ENCODE measurements around the gene PNISR.

The PNISR gene

DNA sequence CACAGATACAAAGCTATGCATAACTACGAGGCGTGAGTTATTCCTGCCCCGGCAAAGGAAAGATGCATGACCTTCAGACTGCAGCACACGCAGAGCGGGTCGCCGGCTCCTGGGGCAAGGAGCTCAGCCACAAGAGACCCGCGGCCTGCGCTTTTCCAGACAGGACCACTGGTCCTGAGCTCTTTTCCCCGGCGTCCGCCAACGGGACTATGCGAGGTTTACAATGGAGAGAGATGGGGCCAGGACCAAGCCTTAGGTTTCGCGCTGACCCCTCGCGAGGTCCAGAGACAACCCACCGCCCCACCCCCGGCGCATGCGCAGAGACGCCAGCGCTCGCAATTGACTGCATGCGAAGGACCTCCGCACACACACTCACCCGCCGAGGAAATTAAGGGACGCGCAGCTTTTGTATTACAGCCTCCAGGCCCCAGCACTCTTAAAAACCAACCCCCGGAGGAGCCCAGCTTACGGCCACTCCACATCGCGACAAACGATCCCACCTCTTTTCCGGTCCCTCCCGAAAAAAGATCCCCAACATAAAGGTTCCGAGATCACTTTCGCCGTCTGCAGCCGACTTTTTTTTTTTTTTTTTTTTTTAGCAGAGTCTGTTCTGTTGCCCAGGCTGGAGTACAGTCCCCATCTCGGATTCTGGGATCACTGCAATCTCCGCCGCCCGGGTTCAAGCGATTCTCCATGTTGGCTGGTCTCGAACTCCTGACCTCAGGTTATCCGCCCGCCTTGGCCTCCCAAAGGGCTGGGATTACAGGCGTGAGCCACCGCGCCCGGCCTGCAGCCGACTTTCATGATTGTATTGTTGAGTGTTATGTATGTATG lies 31.2 kb downstream of the PNISR start, which contains the start of gene COQ3:
Gene COQ3 (minus strand): TSS at position 498 of the 834 bp plus-strand sequence. CDS start 16 bp downstream, at position 482.
- peak; percentile 93 for ATAC-seq
- TF ChIP-seq ZFP30 (CRISPR knock-in tag; IDR thresholded peaks at IDR 0.05) (no peak), TOX (CRISPR knock-in tag; IDR thresholded peaks at IDR 0.05; ENCODE audit: borderline replicate concordance) (no peak), ISL1 (CRISPR knock-in tag; IDR thresholded peaks at IDR 0.05) (no peak), ZNF70 (CRISPR knock-in tag; IDR thresholded peaks at IDR 0.05) (no peak; the same call in 1 of the 2 replicates), ZNF565 (CRISPR knock-in tag; conservative IDR thresholded peaks at IDR 0.05; ENCODE audit: low read depth) (no peak), OSR1 (CRISPR knock-in tag; IDR thresholded peaks at IDR 0.05) (no peak), BACH2 (CRISPR knock-in tag; IDR thresholded peaks at IDR 0.05; ENCODE audit: borderline replicate concordance) (no peak), ZFP3 (CRISPR knock-in tag; IDR thresholded peaks at IDR 0.05) (no peak), SNAI2 (CRISPR knock-in tag; IDR thresholded peaks at IDR 0.05) (no peak), ZNF8 (CRISPR knock-in tag; IDR thresholded peaks at IDR 0.05) (no peak), ESRRG (CRISPR knock-in tag; IDR thresholded peaks at IDR 0.05) (no peak), RARB (CRISPR knock-in tag; IDR thresholded peaks at IDR 0.05) (no peak)
- TF ChIP-seq, protein P1, sequence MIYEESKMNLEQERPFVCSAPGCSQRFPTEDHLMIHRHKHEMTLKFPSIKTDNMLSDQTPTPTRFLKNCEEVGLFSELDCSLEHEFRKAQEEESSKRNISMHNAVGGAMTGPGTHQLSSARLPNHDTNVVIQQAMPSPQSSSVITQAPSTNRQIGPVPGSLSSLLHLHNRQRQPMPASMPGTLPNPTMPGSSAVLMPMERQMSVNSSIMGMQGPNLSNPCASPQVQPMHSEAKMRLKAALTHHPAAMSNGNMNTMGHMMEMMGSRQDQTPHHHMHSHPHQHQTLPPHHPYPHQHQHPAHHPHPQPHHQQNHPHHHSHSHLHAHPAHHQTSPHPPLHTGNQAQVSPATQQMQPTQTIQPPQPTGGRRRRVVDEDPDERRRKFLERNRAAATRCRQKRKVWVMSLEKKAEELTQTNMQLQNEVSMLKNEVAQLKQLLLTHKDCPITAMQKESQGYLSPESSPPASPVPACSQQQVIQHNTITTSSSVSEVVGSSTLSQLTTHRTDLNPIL (CRISPR knock-in tag; IDR thresholded peaks at IDR 0.05; ENCODE audit: low read depth), result no peak
- TF ChIP-seq, protein P2, sequence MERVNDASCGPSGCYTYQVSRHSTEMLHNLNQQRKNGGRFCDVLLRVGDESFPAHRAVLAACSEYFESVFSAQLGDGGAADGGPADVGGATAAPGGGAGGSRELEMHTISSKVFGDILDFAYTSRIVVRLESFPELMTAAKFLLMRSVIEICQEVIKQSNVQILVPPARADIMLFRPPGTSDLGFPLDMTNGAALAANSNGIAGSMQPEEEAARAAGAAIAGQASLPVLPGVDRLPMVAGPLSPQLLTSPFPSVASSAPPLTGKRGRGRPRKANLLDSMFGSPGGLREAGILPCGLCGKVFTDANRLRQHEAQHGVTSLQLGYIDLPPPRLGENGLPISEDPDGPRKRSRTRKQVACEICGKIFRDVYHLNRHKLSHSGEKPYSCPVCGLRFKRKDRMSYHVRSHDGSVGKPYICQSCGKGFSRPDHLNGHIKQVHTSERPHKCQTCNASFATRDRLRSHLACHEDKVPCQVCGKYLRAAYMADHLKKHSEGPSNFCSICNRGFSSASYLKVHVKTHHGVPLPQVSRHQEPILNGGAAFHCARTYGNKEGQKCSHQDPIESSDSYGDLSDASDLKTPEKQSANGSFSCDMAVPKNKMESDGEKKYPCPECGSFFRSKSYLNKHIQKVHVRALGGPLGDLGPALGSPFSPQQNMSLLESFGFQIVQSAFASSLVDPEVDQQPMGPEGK (CRISPR knock-in tag; IDR thresholded peaks at IDR 0.05; ENCODE audit: borderline replicate concordance), result no peak

DNA sequence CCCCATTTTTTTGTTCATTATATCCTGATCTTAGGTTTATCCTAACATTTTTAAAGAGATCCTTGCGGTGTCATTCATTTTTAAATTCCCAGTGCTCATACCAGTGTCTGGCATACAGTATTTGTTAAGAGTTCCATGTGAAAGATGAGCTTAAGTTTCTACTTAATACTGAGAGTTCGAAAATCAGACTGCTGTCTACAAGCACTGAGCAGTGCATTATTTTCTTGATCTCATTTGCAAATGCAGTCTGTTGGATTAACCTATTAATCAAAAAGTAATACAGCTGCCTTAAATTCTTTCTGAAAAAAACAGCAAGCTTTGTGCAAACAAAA lies 31.8 kb downstream of the PNISR start:
- ATAC-seq, result peak; percentile 50
- TF ChIP-seq TCF4 (CRISPR knock-in tag; IDR thresholded peaks at IDR 0.05; ENCODE audit: borderline replicate concordance), result no peak
- TF ChIP-seq, protein P1 (CRISPR knock-in tag; IDR thresholded peaks at IDR 0.05; ENCODE audit: low read depth), result no peak
- TF ChIP-seq ZNF565 (CRISPR knock-in tag; conservative IDR thresholded peaks at IDR 0.05; ENCODE audit: low read depth), result no peak
- TF ChIP-seq CSDC2 (CRISPR knock-in tag; IDR thresholded peaks at IDR 0.05), result no peak
- no peak for TF ChIP-seq ESRRG (CRISPR knock-in tag; IDR thresholded peaks at IDR 0.05)
- TF ChIP-seq ARNTL (CRISPR knock-in tag; IDR thresholded peaks at IDR 0.05; ENCODE audit: borderline replicate concordance, low read depth), result no peak
- no peak for TF ChIP-seq ZFP3 (CRISPR knock-in tag; IDR thresholded peaks at IDR 0.05)
- TF ChIP-seq, protein P3, sequence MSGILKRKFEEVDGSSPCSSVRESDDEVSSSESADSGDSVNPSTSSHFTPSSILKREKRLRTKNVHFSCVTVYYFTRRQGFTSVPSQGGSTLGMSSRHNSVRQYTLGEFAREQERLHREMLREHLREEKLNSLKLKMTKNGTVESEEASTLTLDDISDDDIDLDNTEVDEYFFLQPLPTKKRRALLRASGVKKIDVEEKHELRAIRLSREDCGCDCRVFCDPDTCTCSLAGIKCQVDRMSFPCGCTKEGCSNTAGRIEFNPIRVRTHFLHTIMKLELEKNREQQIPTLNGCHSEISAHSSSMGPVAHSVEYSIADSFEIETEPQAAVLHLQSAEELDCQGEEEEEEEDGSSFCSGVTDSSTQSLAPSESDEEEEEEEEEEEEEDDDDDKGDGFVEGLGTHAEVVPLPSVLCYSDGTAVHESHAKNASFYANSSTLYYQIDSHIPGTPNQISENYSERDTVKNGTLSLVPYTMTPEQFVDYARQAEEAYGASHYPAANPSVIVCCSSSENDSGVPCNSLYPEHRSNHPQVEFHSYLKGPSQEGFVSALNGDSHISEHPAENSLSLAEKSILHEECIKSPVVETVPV (CRISPR knock-in tag; IDR thresholded peaks at IDR 0.05), result no peak
- TF ChIP-seq, protein P4, sequence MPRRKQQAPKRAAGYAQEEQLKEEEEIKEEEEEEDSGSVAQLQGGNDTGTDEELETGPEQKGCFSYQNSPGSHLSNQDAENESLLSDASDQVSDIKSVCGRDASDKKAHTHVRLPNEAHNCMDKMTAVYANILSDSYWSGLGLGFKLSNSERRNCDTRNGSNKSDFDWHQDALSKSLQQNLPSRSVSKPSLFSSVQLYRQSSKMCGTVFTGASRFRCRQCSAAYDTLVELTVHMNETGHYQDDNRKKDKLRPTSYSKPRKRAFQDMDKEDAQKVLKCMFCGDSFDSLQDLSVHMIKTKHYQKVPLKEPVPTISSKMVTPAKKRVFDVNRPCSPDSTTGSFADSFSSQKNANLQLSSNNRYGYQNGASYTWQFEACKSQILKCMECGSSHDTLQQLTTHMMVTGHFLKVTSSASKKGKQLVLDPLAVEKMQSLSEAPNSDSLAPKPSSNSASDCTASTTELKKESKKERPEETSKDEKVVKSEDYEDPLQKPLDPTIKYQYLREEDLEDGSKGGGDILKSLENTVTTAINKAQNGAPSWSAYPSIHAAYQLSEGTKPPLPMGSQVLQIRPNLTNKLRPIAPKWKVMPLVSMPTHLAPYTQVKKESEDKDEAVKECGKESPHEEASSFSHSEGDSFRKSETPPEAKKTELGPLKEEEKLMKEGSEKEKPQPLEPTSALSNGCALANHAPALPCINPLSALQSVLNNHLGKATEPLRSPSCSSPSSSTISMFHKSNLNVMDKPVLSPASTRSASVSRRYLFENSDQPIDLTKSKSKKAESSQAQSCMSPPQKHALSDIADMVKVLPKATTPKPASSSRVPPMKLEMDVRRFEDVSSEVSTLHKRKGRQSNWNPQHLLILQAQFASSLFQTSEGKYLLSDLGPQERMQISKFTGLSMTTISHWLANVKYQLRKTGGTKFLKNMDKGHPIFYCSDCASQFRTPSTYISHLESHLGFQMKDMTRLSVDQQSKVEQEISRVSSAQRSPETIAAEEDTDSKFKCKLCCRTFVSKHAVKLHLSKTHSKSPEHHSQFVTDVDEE (CRISPR knock-in tag; IDR thresholded peaks at IDR 0.05), result no peak
- no peak for TF ChIP-seq GLIS3 (CRISPR knock-in tag; IDR thresholded peaks at IDR 0.05)
- TF ChIP-seq BACH2 (CRISPR knock-in tag; IDR thresholded peaks at IDR 0.05; ENCODE audit: borderline replicate concordance), result no peak
- TF ChIP-seq ZNF8 (CRISPR knock-in tag; IDR thresholded peaks at IDR 0.05), result no peak
- TF ChIP-seq, protein P2 (CRISPR knock-in tag; IDR thresholded peaks at IDR 0.05; ENCODE audit: borderline replicate concordance), result no peak
- no peak for TF ChIP-seq ZC3H10 (CRISPR knock-in tag; IDR thresholded peaks at IDR 0.05)
- no peak for TF ChIP-seq ZFP30 (CRISPR knock-in tag; IDR thresholded peaks at IDR 0.05)
- TF ChIP-seq PPARA (CRISPR knock-in tag; IDR thresholded peaks at IDR 0.05; ENCODE audit: borderline replicate concordance), result no peak
- no peak for TF ChIP-seq OSR1 (CRISPR knock-in tag; IDR thresholded peaks at IDR 0.05)
- no peak for TF ChIP-seq ZNF70 (CRISPR knock-in tag; IDR thresholded peaks at IDR 0.05)
- TF ChIP-seq, protein P5, sequence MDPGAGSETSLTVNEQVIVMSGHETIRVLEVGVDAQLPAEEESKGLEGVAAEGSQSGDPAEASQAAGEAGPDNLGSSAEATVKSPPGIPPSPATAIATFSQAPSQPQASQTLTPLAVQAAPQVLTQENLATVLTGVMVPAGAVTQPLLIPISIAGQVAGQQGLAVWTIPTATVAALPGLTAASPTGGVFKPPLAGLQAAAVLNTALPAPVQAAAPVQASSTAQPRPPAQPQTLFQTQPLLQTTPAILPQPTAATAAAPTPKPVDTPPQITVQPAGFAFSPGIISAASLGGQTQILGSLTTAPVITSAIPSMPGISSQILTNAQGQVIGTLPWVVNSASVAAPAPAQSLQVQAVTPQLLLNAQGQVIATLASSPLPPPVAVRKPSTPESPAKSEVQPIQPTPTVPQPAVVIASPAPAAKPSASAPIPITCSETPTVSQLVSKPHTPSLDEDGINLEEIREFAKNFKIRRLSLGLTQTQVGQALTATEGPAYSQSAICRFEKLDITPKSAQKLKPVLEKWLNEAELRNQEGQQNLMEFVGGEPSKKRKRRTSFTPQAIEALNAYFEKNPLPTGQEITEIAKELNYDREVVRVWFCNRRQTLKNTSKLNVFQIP (CRISPR knock-in tag; IDR thresholded peaks at IDR 0.05; ENCODE audit: borderline replicate concordance, low read depth), result no peak
- TF ChIP-seq TOX (CRISPR knock-in tag; IDR thresholded peaks at IDR 0.05; ENCODE audit: borderline replicate concordance), result no peak
